HAP-1 (cell line): Measurements from ENCODE around the gene DIAPH3.
A peak's percentile ranks its signal among the peaks of the same experiment; 100 is the strongest.

Experiments
- DNase-seq, 2 experiments: peaks; one replicate each; pipeline ENCODE4 v3.0.0-alpha.2; 2016 to 2020; ENCODE audit warnings: low spot score in 2 of 2
- H3K27me3 ChIP-seq: fragments of 250-450 bp; sonication (Bioruptor Pico); 2 replicates; pipeline ENCODE4 v1.5.1; 2020; ENCODE audit warnings: low read depth, mild to moderate bottlenecking, moderate library complexity
- H3K36me3 ChIP-seq: fragments of 250-450 bp; sonication (Bioruptor Pico); replicated peaks from 2 replicates; pipeline ENCODE4 v1.5.1; 2020; ENCODE audit warnings: mild to moderate bottlenecking
- H3K4me1 ChIP-seq: fragments of 250-450 bp; sonication (Bioruptor Pico); 2 replicates; pipeline ENCODE4 v1.5.1; 2020; ENCODE audit warnings: mild to moderate bottlenecking
- H3K4me3 ChIP-seq: fragments of 250-450 bp; sonication (Bioruptor Pico); 2 replicates; pipeline ENCODE4 v1.5.1; 2020; ENCODE audit warnings: mild to moderate bottlenecking, moderate library complexity
- H3K9me3 ChIP-seq: fragments of 250-450 bp; sonication (Bioruptor Pico); 2 replicates; pipeline ENCODE4 v1.5.1; 2020; ENCODE audit warnings: mild to moderate bottlenecking, moderate library complexity
- in situ Hi-C: fragments of 300-500 bp; cut with MboI; formaldehyde crosslinking; loops from 3 replicates; pipeline ENCODE4 v1.14.3; 2020; ENCODE audit warnings: low sequenced_read_pairs, inconsistent platforms, mixed read lengths

Gene DIAPH3

DNA sequence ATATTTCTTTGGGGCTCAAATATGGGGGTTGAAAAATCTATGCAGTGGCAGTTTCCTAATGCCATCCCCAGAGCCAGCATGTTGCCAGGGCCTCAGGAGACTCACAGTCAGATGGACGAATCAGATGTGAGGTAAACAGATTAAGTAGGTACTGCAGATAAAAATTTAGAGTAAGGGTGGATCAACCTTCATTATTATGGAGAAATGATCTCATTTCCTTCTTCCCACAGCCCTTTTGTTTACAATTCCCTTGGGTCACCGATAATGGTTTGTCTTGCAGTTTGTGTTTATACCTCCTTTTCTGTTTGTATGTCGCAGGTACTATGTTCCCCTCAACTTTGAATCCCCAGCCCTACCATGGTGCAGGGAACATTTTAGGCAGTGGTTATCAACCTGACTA is 20.0 kb downstream of the DIAPH3 start:
- Histone ChIP-seq H3K4me3 (no peak overlapping the region), H3K27me3 (no peaks in the 10 kb centered on the region), H3K4me1 (0 out of 2 replicates have a peak, but pooled peaks cover 4% of the 10 kb centered on the region), H3K9me3 (no peaks in the 10 kb centered on the region), H3K36me3 (no peaks in the 10 kb centered on the region)
- in situ Hi-C loops = no loop called here
- DNase-seq = peak; percentile 15 to 44

DNA sequence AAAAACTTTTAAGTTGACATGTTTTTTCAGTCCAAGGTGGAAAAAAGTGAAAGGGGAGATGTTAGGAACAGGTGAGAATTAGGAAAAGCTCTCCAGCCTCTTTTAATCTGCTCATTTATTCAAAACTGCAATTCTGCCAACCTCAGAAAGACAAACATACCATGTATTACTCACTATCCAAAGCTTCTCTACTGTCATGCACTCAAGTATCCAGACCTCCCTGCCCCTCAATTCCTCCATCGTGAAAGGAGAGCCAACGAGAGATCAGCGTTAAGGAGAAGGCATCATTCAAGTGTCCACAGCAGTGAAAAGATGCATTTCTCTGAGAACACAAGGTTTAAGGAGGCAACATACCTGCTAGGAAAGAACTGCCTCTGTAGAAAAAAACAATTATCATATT is 24.5 kb downstream of the DIAPH3 start:
- Histone ChIP-seq H3K36me3 (no peaks in the 10 kb centered on the region; the same call in 1 of the 2 replicates), H3K27me3 (no peaks in the 10 kb centered on the region), H3K9me3 (no peaks in the 10 kb centered on the region), H3K4me3 (no peak overlapping the region), H3K4me1 (0 out of 2 replicates have a peak, but pooled peaks cover 4% of the 10 kb centered on the region)
- in situ Hi-C loops = no loop called here
- no peak for DNase-seq

DNA sequence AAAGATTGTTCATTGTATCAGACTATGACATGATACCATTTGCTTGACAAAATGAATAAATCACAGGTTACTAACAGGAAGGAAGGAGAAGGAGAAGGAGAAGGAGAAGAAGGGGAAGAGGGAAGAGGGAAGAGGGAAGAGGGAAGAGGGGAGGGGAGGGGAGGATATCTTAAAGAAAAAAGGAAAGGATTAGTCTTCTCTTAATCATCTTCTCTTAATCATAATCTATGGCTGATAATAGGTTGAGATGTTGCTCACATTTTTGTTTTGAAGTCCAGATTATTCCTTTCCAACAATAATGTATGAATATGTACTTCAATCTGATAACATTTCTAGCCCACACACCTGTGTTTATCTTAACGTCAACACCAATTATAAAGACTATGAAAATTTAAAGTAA is 25.1 kb downstream of the DIAPH3 start:
- no peaks in the 10 kb centered on the region for H3K27me3 ChIP-seq
- DNase-seq = no peak
- in situ Hi-C loops = no loop called here
- H3K4me1 ChIP-seq = no peaks in the 10 kb centered on the region
- H3K4me3 ChIP-seq = no peak overlapping the region
- H3K36me3 ChIP-seq = no peaks in the 10 kb centered on the region; the same call in 1 of the 2 replicates
- H3K9me3 ChIP-seq = no peaks in the 10 kb centered on the region

DNA sequence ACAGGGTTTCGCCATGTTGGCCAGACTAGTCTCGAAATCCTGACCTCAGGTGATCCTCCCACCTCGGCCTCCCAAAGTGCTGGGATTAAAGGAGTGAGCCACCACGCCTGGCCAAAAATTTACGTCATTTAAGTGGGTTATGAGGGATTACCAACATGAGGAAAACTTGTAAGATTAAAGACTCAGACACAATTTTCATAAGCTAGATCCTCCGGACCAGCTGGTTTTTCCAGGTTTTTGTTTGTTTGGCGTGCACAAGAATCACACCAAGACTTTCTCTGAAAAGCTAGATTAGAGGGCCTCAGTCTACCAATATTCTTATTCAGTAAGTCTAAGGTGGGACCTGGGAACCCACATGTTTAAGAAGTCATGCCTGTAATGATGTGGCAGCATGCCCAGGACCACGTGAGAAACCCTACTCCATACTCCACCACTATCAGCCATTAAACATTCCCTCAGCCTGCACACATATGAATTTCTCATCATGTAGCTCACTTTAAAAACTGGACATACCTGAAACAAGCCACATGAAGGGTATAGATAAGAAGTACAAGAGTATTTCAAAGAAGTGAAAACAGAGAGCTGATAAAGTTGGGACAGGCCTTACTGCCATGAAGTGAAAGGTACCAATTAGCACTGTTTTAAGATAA is 25.7 kb downstream of the DIAPH3 start:
- no peak overlapping the region for H3K4me3 ChIP-seq
- no peaks in the 10 kb centered on the region; the same call in 1 of the 2 replicates for H3K36me3 ChIP-seq
- H3K4me1 ChIP-seq = no peaks in the 10 kb centered on the region
- no peak for DNase-seq
- H3K9me3 ChIP-seq = no peaks in the 10 kb centered on the region
- H3K27me3 ChIP-seq = no peaks in the 10 kb centered on the region
- in situ Hi-C loops = no loop called here

DNA sequence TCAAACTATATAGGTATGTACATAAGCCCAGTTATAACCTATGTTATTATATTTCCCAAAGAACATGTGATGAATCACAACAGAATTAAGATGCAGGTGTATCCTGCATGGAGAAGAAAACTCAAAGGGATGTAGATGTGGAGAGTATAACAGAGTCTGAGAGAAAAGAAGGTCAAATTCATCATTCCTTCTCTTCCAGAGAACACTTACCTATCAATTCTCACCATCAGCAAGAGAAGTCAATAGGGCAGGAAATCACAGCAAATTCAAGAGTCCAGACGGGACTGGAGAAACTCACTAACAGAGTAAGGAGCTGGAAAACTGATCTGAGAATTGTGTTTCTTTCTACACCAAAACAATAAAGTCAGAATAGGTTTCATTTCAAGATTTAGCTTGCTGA is 28.4 kb downstream of the DIAPH3 start:
- DNase-seq = no peak
- in situ Hi-C loops = no loop called here

DNA sequence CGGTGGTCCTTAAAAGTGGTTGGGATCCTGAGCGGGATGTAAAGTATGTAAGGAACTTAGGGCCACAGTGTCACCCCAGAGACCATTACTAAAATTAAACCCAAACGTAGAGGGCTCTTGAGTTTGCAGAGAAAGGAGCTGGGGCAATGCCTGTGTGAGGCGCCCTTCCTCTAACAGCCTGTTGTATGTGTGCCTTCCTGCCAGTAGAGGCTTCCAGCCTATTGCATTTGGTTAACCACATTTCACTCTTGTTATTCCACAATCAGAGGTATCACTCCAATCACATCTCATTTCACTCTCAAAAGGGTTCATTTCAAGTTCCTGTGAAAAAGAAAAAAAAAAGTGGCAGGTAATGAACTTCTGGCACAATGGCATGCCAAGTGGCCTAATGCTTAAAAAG is 29.4 kb downstream of the DIAPH3 start:
- H3K4me3 ChIP-seq = no peak overlapping the region
- no peaks in the 10 kb centered on the region for H3K27me3 ChIP-seq
- peaks cover 3% of the 10 kb centered on the region for H3K36me3 ChIP-seq
- in situ Hi-C loops = no loop called here
- H3K9me3 ChIP-seq = no peaks in the 10 kb centered on the region
- no peaks in the 10 kb centered on the region for H3K4me1 ChIP-seq
- DNase-seq = no peak

More for the DNA sequence above, 28.4 kb downstream of the DIAPH3 start:
- H3K4me1 ChIP-seq = no peaks in the 10 kb centered on the region
- H3K4me3 ChIP-seq = no peak overlapping the region
- no peaks in the 10 kb centered on the region for H3K9me3 ChIP-seq
- peaks cover 3% of the 10 kb centered on the region for H3K36me3 ChIP-seq
- no peaks in the 10 kb centered on the region for H3K27me3 ChIP-seq

DNA sequence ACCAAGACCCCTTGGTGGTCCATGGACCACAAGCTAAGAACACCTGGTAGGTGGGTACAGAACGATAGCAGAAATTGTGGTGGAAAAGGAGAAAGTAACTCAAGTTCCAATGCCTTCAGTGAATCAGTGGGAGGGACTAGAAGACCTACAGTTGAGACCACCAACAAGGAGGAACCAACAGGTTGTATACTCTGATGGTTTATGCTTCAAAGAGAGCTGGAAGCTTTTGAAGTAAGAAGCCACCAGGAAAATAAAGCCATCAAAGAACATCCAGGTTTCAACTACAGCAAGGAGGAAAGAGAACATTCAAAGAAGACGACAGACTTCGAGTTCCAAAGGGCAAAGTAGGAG is 42.4 kb downstream of the DIAPH3 start:
- in situ Hi-C loops = no loop called here

DNA sequence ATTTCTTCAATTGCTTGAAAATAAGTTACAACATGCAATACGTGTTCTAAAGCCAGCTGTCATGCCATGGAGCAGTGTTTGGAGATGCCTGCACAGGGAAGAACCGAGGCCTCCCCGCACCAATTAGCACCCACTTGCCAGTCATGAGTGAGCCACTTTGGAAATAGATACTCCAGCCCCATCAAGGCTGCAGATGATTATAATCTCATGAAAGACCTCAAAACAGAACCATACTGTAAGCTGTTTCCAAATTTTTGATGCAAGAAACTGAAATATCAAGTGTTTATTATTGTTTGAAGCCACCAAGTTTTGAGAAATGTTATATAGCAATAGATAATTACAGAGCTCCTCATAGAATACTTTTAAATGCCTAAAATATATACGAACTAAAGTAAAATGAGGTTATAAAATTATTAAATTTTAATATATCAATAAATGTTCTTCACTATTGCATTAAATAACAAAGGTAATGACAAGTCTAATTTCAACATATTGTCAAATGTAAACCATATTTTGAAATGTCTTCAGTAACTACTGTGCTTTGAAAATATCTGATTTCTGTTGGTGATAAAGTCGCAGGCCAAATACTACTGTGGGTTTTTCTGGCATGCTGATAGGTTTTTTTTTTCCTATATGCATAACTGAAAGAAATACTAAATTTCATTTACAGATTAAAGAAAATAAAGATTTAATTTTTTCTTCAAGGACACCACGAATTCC is 43.0 kb downstream of the DIAPH3 start:
- no peaks in the 10 kb centered on the region for H3K36me3 ChIP-seq
- H3K27me3 ChIP-seq = no peaks in the 10 kb centered on the region
- DNase-seq = no peak
- no peaks in the 10 kb centered on the region for H3K4me1 ChIP-seq
- no peaks in the 10 kb centered on the region for H3K9me3 ChIP-seq
- in situ Hi-C loops = no loop called here
- no peak overlapping the region for H3K4me3 ChIP-seq

More for the DNA sequence above, 42.4 kb downstream of the DIAPH3 start:
- Histone ChIP-seq H3K27me3 (no peaks in the 10 kb centered on the region), H3K4me3 (no peak overlapping the region), H3K36me3 (no peaks in the 10 kb centered on the region), H3K9me3 (no peaks in the 10 kb centered on the region), H3K4me1 (no peaks in the 10 kb centered on the region)
- DNase-seq = no peak

DNA sequence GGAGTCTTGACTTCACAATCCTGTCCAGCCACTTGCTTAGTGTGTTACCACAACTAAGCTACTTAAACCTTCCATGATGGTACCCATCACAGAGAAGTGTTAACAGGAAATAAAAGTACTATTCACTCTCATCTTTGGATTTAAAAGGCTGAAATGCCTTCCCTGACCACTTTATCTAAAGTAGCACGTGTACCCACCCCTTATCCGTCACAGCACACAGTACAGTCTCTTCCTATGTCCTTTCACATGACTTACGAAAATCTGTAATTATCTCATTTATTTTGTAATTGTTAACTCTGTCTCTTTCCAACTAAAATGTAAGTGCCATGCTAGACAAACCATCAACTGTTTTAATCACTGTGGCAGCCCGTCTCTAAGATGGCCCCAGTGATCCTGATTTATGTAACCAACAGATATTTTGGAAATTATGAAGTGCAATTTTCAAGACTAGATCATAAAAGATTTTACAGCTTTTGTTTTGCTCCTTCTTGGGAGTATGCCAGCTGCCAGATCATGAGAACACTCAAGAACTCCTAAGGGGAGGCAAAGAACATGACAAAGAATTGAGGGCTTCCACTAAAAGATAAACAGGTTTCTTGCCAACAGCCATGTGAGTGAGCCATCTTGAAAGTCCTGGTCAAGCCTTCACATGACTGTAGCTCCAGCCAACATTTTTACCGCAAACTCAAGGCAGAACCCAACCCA is 44.9 kb downstream of the DIAPH3 start:
- no peaks in the 10 kb centered on the region for H3K36me3 ChIP-seq
- in situ Hi-C loops = no loop called here
- no peaks in the 10 kb centered on the region for H3K27me3 ChIP-seq
- DNase-seq = no peak
- H3K9me3 ChIP-seq = 0 out of 2 replicates have a peak, but pooled peaks cover 2% of the 10 kb centered on the region
- no peak overlapping the region for H3K4me3 ChIP-seq
- no peaks in the 10 kb centered on the region for H3K4me1 ChIP-seq

DNA sequence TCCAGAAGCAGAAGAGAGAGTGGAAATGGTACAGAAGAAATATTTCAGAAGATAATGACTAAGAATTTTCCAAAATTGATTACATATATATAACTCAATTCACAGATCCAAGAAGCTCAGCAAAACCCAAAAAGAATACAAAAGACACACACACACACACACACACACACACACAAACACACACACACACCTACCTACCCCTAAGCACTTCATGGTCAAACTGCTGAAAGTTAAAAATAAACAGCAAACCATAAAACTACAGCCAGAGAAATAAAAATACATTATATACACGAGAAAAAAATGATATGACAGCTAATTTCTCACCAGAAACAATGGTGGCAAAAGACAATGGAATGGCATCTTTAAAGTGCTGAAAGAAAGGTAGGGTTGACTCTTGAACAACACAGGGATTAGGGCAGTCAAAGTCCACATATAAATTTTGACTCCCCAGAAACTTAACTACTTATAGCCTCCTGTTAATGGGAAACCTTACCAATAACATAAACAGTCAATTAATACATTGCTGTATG is 49.2 kb downstream of the DIAPH3 start:
- DNase-seq = no peak
- no peaks in the 10 kb centered on the region for H3K27me3 ChIP-seq
- no peak overlapping the region for H3K4me3 ChIP-seq
- in situ Hi-C loops = no loop called here
- no peaks in the 10 kb centered on the region for H3K4me1 ChIP-seq
- 0 out of 2 replicates have a peak, but pooled peaks cover 2% of the 10 kb centered on the region for H3K9me3 ChIP-seq
- H3K36me3 ChIP-seq = peaks cover 18% of the 10 kb centered on the region

DNA sequence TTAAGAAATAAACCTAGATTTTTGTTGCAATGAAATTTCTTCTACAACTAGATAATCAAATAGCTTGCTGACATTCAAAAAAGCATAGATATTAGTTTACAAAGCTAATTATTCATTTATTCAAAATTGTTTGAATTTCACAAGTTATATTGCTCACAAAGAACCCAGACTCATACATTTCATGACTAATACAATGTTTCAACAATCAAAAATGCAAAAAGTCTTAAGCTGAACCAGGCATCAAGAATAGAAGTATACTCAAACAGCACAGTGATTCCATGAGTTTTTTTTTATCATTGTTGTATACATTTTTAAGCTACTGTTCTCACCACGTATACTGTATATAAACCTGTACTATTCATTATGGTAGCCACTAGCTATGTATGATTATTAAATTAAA is 51.0 kb downstream of the DIAPH3 start:
- DNase-seq = no peak
- Histone ChIP-seq H3K27me3 (no peaks in the 10 kb centered on the region), H3K4me1 (no peaks in the 10 kb centered on the region), H3K36me3 (peaks cover 28% of the 10 kb centered on the region), H3K4me3 (no peak overlapping the region), H3K9me3 (0 out of 2 replicates have a peak, but pooled peaks cover 2% of the 10 kb centered on the region)
- in situ Hi-C loops = no loop called here

DNA sequence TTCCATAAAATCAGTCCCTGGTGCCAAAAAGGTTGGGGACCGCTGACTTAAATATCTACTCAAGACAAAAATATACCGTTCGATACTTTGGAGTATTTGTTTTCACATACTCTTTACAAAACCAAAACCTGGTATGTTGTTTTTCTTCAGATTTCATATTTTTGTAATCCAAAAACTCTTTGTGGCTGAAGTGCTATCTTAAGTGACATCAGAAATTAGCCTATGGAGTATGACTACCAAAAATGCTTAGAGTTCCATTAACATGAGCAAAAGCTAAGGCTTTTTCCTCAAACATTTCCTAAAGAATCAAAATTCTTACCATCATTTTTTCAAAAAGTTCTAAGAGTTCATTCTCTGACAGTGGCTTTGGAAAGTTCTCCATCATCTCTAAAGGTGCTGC is 52.0 kb downstream of the DIAPH3 start:
- Histone ChIP-seq H3K4me3 (no peak overlapping the region), H3K9me3 (0 out of 2 replicates have a peak, but pooled peaks cover 2% of the 10 kb centered on the region), H3K27me3 (no peaks in the 10 kb centered on the region), H3K36me3 (peaks cover 28% of the 10 kb centered on the region), H3K4me1 (no peaks in the 10 kb centered on the region)
- in situ Hi-C loops = no loop called here
- no peak for DNase-seq

DNA sequence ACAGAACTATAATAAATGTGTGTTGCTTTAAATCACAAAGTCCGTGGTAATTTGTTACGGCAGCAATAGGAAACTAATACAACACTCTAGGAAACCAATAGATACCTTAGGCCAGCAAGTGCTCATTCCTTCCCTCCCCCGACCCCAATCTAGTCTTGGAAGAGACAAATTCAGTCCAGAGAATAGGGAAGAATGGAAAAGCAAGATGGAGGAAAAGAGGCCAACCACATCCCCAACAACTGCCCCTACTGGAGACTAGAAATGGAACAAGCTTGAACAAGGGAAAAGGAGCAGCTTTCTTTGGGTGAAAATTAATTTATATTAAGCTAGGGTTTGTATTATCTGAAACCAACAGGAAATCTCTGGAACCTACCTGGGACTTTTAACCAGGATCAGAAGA is 54.4 kb downstream of the DIAPH3 start:
- Histone ChIP-seq H3K36me3 (peaks cover 28% of the 10 kb centered on the region), H3K4me3 (no peak overlapping the region), H3K4me1 (no peaks in the 10 kb centered on the region), H3K27me3 (no peaks in the 10 kb centered on the region), H3K9me3 (no peaks in the 10 kb centered on the region)
- no peak for DNase-seq
- in situ Hi-C loops = no loop called here

DNA sequence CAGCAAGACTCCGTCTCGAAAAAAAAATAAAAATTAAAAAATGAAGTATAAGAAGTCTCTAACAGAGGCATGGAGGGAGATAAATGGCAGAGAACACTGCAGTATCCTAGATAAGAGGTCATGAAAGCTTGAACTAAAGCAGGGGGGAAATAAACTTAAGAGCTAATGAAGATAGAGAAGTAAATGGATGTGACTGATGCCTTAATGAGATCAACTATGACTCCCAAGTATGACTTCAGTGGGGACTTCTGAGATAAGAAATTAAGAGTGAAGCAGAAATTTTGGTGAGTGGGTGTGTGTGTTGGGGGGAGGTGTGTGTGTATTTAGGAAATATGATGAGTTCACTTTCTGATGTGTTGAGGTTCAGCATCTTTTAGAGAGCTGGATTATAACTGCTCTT is 55.1 kb downstream of the DIAPH3 start:
- in situ Hi-C loops = no loop called here
- no peaks in the 10 kb centered on the region for H3K9me3 ChIP-seq
- H3K4me3 ChIP-seq = no peak overlapping the region
- no peaks in the 10 kb centered on the region for H3K27me3 ChIP-seq
- H3K36me3 ChIP-seq = peaks cover 28% of the 10 kb centered on the region
- no peak for DNase-seq
- no peaks in the 10 kb centered on the region for H3K4me1 ChIP-seq
